ENCODE measurements around the gene EXD1.
"Not testable (repeated sequence)": the region's sequence is repeated elsewhere in the genome, so short reads cannot be mapped to it uniquely, and the experiment has no call there.

Gene EXD1, protein sequence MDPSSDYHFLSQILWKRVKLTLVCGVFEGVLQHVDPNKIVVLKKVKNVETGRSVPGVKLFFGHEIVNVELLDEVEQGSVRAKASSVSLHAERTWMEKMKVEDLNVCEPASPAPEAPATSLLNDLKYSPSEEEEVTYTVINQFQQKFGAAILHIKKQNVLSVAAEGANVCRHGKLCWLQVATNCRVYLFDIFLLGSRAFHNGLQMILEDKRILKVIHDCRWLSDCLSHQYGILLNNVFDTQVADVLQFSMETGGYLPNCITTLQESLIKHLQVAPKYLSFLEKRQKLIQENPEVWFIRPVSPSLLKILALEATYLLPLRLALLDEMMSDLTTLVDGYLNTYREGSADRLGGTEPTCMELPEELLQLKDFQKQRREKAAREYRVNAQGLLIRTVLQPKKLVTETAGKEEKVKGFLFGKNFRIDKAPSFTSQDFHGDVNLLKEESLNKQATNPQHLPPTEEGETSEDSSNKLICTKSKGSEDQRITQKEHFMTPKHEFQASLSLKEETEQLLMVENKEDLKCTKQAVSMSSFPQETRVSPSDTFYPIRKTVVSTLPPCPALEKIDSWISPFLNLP

DNA sequence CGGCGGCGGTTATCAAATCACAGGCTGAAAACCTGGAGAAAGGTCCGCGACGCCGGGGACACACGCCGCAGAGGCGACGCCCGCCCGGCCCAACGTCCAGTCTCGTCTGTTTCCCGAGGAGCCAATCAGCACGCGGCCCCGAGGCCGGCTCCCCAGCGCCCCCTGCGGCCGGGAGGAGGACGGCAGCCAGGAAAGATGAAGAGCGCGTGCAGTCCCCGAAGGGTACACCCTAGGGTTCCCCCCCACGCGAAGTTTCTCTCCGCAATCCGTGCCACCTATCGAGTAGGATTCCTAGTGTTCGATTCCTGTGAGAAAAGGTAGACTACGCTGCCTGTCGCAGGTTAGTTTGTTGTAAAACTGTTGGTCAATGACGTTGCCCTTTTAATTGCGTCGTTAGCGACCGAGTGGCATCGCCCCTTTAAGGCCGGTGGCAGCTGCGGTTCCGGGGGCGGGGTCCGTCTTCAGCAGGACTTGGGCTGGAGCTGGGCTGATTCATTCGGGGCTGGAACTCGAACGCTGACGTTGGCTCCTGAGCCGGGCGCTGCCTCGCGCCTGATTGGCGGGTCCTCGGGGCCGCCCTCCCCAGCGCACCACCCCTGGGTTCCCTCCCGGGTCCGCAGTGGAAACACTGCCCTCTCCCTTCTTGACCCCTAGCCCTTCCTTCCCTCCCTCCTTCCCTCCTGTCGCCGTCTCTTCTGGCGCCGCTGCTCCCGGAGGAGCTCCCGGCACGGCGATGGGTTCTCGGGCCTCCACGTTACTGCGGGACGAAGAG is at the start of gene EXD1, which contains the start of gene CHP1:
Gene EXD1 (minus strand): TSS at position 108 of the 772 bp plus-strand sequence. CDS start 4,182 bp downstream, outside the sequence.
Gene CHP1 (plus strand): TSS at position 619 of the 772 bp plus-strand sequence. CDS start 115 bp downstream, at position 734.
- DNase-seq: peak; percentile 92

DNA sequence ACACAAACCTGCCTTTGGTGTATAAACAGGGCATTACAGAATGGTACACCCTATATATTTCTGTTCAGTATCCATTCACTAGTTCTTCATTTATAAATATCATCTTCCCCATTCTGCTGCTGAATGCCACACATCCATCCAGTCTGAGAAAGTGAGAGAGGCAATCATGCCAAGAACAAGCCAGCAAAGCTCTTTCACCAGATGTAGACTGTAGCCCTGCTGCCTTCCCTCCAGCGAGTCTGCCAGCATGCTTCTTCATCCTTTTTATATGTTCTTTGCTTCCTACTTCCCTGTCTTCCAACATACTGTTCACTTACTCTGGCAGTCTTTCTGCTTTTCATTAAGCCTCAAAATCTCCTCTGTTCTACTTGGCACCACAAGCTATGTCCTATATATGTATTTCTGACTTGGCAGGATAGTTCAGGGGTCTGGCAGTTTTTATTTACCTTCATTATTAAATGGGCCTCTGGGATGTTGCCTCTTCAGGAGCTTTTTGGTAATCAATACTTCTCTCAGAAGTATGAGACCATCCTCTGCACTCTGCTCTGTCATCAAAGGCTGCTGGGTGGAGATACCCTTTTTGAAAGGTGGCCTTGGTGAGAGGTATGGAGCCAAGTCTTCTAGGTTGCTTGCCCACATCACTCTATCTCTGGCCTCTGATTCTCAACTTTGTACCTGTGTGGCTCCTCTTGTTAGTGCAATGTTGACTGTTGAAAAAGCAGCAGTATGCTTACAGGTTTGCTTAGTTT is 49.2 kb upstream of the EXD1 start:
- DNase-seq: no peak

DNA sequence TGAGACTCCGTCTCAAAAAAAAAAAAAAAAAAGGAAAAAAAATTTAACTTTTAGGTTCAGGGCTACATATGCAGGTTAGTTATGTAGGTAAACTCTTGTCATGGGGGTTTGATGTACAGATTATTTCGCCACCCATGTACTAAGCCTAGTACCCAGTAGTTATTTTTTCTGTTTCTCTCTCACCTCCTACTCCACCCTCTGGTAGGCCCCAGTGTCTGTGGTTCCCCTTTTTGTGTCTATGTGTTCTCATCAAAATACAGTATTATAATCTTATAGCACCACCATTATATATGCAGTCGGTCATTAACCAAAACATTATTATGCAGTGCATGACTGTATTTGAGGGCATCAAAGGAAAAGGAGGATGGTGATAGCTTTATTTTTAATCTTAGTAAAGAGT is 47.8 kb upstream of the EXD1 start:
- DNase-seq: no peak

DNA sequence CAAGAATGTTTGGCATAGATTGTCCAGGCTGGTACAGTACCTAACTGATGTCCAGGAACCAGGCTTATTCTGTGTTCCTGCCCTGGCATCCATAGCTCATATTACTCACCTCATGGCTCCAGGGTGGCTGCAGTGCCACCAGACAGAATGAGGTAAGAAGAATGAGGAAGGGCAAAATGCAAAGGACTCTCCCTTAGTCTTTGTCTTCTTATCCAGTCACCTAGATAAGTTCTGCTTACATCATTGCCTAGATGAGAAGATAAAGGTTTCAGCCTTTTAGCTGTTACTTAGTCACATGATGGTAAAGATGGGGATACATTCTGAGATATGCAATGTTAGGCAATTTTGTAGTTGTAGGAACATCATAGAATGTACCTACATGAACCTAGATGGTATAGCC is 46.3 kb upstream of the EXD1 start:
- no peak for DNase-seq

DNA sequence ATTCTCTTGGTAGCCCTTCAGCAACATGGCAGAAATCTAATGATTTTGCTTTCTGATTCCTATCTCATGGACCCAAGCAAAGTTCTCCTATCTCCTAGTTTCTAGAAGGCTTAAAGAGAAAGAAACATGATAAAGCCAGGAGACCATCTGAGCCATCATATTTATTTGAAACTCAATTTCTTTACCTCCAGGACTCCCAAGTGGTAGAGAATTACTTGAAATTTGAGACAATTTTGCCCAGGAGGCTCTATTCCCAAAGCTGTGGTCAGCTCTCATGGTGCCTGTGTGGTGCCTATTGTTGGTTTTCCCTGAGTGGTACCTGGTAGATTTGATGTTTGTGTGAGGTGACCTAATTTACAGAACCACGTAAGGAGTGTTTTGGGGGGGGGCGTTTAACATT is 39.3 kb upstream of the EXD1 start:
- DNase-seq: no peak

DNA sequence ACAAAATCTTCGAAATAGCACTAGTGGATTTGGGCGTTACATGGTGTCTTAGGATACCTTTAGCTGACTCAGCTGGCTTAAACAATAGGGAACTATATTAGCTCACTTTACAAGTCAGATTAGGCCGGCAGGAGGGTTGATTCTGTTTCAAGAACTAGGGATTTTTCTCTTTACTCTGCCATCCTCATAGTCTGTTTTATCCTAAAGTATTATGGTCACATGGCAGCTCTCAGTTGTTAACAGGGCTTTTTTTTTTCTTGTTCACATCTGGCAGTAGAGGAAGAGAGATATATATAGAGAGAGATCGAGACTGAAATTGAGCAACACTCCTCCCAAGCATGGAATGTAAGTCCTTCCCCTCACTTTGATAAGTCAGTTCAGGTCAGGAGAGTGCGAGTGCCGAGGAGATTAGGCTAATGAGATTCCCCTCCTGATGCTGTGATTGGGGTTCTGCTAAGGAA is 33.4 kb upstream of the EXD1 start:
- DNase-seq: no peak

DNA sequence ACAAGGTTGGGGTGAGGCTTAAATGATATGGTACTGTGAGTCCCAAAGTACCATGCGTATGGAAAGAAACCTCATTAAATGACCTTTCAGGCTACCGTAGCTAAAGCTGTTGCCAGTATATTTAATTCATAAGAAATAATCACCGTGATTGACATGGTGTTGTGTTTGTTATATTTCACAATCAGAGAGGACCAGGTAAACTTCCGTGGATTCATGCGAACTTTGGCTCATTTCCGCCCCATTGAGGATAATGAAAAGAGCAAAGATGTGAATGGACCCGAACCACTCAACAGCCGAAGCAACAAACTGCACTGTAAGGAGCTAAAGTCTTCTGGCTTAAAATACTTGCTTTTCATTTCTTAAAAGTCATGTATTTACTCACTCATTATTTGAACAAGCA is 32.0 kb upstream of the EXD1 start:
- DNase-seq: no peak

DNA sequence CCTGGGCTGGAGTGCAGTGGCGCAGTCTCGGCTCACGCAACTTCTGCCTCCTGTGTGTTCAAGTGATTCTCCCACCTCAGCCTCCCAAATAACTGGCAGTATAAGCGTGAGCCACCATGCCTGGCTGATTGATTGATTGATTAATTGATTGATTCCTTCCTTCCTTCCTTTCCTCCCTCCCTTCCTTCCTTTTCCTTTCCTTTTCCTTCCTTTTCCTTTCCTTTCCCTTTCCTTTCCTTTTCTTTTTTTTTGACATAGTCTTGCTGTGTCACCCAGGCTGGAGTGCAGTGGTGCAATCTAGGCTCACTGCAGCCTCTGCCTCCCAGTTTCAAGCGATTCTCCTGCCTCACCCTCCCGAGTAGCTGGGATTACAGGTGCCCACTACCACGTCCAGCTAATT is 30.4 kb upstream of the EXD1 start:
- not testable (repeated sequence) for DNase-seq

DNA sequence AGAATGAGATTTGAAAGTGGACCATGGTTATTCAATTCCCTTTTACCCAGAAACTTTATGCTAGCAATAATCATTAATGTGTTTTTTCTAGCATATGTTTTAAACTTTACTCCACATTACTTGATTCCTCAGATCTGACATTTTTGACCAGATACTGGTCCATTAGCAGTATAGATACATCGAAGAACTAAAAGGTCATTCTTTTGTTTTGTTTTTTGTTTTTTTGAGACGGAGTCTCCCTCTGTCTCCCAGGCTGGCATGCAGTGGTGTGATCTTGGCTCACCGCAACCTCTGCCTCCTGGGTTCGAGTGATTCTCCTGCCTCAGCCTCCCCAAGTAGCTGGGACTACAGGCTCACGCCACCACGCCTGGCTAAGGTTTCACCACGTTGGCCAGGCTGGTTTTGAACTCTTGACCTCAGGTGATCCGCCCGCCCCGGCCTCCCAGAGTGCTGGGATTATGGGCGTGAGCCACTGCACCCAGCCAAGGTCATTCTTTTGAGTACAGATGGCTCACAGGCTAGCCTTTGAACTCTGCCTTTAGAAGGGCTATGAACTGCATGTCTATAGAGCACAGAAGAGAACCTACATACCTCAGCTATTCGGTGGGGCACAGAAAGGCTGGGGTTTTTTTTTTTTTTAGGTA is 29.1 kb upstream of the EXD1 start:
- DNase-seq: no peak

DNA sequence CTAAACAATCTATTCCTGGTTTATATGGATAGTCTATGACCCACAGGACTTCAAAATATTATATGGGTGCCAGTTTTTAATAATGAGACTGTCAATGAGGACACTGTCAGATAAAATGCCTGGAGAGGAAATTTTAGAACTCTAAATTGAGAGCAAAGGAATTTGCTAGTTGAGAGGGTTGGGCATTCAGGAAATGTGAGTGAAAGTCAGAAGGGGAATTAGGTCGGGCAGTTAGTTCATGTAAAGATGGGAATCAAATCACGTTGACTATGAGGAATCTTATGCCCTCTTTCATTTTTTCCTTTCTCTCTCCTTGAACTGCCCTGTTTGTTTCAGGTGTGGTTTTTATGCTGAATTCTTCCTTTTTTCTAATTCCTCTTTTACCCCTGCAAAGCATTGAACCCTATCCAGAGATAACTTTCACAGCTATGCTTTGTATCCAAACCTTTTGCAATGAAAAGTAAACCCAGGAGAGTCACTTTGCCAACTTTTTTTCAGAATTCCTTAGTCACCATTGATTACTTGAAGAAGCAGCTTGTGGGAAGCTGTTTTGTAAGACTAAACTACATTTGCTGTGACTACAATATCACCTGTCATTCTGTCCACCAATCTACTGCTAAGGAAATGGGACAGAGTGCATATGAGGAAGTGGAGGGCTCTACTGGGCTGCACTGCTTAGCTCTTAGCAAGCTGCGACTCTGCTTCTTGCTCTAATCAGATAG is 28.4 kb upstream of the EXD1 start:
- DNase-seq: no peak

DNA sequence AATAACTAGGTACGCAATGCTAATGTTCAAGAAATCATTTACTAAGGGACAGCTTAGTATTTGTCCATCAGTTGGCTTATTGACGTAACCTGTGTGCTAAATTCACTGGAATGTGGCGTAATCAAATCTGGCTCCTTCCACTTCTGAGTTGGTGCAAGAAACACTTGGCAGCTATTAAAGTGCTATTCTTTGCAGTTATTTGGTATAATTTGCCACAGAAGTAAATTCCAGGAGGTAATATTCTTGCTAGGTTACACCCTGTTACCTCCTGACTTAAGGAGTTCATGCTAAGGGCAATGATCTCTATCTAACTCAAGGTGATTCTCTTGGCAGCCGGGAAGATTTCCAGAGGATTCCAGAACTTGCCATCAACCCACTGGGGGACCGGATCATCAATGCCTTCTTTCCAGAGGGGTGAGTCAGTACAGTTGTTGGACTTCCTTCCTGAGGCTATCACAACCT is 26.1 kb upstream of the EXD1 start:
- DNase-seq: no peak

DNA sequence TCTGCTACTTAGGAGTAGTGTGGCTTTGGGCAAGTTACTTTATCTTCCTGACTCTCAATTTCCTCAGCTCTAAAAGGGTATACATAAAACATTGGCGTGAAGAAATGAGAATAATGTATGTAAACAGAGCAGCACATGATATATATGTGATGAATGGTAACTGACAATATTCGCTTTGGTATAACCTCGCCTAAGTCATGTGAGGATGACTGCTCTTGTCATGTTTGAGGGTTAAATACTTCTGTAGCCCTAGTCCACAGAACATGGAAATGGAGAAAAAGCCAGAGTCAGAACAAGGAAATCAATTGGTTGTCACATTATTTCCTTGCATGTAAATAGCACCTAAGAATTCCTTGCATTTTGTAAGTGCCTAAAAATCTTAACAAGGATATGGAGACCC is 25.5 kb upstream of the EXD1 start:
- no peak for DNase-seq

DNA sequence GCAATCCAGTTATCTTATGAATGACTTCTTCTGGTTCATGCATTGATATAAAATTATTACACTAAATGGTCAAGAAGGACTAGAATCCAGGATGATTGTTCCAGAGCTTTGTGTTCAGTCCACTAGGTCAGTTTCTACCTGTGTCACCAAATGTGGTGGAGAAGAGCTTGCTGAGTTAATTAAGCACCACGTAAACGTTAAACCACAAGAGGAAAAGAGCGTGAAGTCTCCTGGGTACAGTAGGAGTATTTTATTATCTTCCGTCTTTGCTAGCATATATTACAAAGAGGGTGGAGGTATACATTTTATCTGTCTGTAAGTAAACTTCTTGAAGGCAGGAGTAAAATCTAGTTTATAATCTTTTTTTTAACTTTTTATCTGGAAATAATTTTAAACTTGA is 24.0 kb upstream of the EXD1 start:
- no peak for DNase-seq

DNA sequence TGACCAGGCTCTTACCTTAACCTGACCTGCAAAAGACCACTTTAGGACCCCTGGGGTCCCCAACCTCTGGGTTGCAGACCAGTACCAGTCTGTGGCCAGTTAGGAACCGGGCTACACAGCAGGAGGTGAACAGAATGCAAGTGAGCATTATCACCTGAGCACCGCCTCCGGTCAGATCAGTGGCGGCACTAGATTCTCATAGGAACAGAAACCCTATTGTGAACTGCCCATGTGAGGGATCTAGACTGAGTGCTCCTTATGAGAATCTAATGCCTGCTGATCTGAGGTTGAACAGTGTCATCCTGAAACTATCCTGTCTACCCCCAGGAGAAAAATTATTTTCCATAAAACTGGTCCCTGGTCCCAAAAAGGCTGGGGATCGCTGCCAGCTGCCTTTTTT is 20.9 kb upstream of the EXD1 start:
- DNase-seq: no peak

DNA sequence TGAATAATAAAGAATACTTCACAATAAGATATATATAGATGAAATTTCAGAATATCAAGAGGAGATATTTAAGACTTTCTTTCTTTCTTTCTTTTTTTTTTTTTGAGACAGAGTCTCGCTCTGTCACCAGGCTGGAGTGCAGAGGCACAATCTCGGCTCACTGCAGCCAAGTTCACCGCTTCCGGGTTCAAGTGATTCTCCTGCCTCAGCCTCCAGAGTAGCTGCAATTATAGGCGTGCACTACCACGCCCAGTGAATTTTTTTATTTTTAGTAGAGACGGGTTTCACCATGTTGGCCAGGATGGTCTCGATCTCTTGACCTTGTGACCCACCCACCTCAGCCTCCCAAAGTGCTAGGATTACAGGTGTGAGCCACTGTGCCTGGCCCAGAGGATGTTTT is 20.2 kb upstream of the EXD1 start:
- DNase-seq: not testable (repeated sequence)

DNA sequence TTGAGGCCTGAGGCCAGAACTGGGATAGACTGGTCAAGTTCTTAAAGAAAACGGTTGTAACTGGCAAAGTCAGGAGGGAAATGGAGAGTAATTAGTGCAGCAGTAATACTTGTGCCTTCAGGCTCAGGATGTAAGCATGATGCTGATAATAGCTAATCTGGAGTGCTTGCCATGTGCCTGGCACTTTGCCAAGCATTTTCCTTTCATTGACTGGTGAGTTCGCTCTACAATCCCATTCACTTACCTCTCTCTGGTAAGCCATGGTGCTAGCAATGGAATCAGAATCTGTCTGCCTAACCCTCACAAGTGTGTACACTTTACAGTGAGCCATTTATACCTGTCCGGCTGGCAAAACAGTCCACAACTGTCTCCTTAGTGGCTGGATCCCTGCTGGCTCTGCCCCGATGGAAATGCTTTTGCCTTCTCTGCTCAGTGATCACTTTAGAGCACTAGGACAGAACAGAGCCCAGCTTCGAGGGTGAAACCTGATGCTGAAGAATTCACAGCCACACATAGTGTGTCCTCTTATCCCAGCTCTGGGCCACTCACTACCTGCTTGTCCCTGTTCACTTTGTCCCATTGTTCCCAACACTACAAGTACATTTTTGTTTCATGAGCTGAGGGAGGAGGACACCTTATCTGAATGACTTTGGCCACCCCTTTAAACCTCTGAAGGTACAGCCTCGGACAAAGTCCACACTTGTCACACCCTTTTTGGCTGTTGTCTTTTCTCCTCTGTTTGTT is 10.8 kb upstream of the EXD1 start:
- DNase-seq: no peak

DNA sequence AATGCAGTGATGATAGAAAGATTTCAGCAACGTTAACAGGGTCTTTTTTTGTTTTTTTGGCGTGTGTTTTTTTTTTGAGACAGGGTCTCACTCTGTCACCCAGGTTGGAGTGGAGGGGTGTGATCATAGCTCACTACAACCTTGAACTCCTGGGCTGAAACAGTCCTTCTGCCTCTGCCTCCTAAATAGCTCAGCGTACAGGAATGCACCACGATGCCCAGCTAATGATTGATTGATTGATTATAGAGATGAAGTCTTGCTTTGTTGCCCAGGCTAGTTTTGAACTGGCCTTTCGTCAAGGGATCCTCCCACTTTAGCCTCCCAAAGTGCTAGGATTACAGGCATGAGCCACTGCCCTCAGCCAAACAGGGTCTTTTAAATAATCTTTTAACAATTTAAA is 7.5 kb upstream of the EXD1 start:
- DNase-seq: no peak

DNA sequence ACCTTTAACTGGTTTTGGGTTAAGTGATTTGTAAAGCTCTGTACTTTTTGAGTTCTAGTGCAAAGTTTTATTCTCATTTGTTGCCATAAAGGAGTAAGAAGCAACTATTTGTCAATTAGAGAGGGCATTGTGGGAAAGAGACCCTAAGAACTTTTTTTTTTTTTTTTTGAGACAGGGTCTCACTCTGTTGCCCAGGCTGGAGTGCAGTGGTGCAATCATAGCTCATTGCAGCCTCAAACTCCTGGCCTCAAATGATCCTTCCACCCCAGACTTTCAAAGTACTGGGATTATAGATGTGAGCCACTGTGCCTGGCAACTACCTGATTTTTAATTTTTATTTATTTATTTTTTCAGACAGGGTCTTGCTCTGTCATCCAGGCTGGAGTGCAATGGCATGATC is 5.4 kb upstream of the EXD1 start:
- DNase-seq: no peak

DNA sequence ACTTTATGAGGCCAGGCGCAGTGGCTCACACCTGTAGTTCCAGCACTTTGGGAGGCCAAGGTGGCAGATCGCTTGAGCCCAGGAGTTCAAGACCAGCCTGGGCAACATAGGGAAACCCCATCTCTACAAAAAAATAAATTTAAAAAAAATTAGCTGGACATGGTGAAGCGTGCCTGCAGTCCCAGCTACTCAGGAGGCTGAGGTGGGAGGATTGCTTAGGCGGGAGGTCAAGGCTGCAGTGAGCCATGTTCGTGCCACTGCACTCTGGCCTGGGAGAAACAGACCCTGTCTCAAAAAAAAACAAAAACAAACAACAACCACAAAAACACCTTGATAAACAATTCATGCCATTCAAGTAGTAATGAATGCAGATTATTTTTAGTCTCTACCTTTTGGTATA is 4.7 kb upstream of the EXD1 start:
- DNase-seq: not testable (repeated sequence)

DNA sequence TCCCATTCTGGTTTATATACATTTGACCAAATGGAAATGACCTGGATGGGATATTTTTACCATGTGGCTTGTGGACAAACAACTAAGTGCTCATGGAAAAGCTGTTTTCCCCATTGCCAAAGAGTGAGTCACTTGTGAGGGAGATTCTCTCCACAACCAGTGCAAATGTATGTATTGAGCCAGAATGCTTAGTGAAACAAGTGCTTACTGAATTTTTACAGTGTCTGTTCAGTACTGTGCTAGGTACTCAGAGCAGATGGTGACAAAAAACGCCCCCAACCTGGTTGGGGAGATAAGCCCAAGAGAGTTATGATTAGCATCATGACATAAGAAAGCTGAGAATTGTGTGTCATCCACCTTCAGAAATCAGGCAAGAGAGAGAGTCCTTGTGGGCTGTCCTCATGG is 2.8 kb upstream of the EXD1 start:
- DNase-seq: no peak
